Osteoblast (primary cell): ENCODE measurements around the gene NUMB. TPM values are rescaled to one million over a fixed set of nuclear protein-coding genes. Genes with fewer than 3 reads are reported as not detected.

Source experiments
- DNase-seq: peaks from one replicate; pipeline ENCODE4 v3.0.0; 2011; ENCODE audit warnings: low spot score, mixed read lengths; ENCODE audit not compliant: insufficient read length; ENCODE audit errors: missing footprints
- H2AFZ ChIP-seq: 2 replicates; pipeline ENCODE4 v1.6.0; 2011; ENCODE audit warnings: mild to moderate bottlenecking, low read length
- H3K27ac ChIP-seq: 2 replicates; pipeline ENCODE4 v1.5.1; 2011; ENCODE audit warnings: mild to moderate bottlenecking, low read depth, low read length, moderate library complexity
- H3K27me3 ChIP-seq: 2 replicates; pipeline ENCODE4 v1.6.0; 2012; ENCODE audit warnings: mild to moderate bottlenecking, control low read depth, inconsistent platforms, low read length, moderate library complexity; ENCODE audit not compliant: insufficient read depth
- H3K36me3 ChIP-seq: 2 replicates; pipeline ENCODE4 v1.5.1; 2011; ENCODE audit warnings: mild to moderate bottlenecking, low read length, control low read depth, moderate library complexity; ENCODE audit not compliant: insufficient read depth
- H3K4me1 ChIP-seq: 2 replicates; pipeline ENCODE4 v1.5.1; 2011; ENCODE audit warnings: mild to moderate bottlenecking, low read length, control low read depth, moderate library complexity; ENCODE audit not compliant: insufficient read depth
- H3K4me2 ChIP-seq: 2 replicates; pipeline ENCODE4 v1.6.0; 2011; ENCODE audit warnings: mild to moderate bottlenecking, low read length; ENCODE audit not compliant: insufficient read depth
- H3K4me3 ChIP-seq: fragments of 200-600 bp; sonication (generic); 3 replicates; pipeline ENCODE4 v1.5.1; 2012; ENCODE audit warnings: mild to moderate bottlenecking, low read length, inconsistent platforms; ENCODE audit not compliant: insufficient read depth
- H3K79me2 ChIP-seq: 2 replicates; pipeline ENCODE4 v1.6.0; 2012; ENCODE audit warnings: mild to moderate bottlenecking, low read length, control low read depth, inconsistent platforms; ENCODE audit not compliant: insufficient read depth
- H3K9me3 ChIP-seq: 2 replicates; pipeline ENCODE4 v1.5.1; 2011; ENCODE audit warnings: low read depth, low read length, control low read depth
- H4K20me1 ChIP-seq: 2 replicates; pipeline ENCODE4 v1.6.0; 2012; ENCODE audit warnings: mild to moderate bottlenecking, low read length, control low read depth; ENCODE audit not compliant: insufficient read depth
- total RNA-seq: library from RNA; depleted of rRNA; stranded (reverse); fragments of >200 nt; gene quantifications from 2 replicates; pipeline ENCODE4 v1.2.3, GENCODE V29; 2012
- TF ChIP-seq, protein P1 (sequence below): IDR thresholded peaks from 2 replicates; pipeline ENCODE4 v1.5.1; 2011; ENCODE audit warnings: mild to moderate bottlenecking, low read depth, low read length, moderate library complexity; ENCODE audit errors: extremely low read depth

Gene NUMB
- total RNA-seq, 1 donor: 52.5 TPM

- Histone ChIP-seq H3K36me3 (peaks cover 3% of the 10 kb centered on the region), H3K79me2 (peaks cover 94% of the 10 kb centered on the region), H3K4me2 (no peak overlapping the region), H2AFZ (no peak overlapping the region), H3K4me1 (no peaks in the 10 kb centered on the region), H3K4me3 (no peak overlapping the region), H4K20me1 (peaks cover 12% of the 10 kb centered on the region), H3K9me3 (no peaks in the 10 kb centered on the region), H3K27ac (no peak overlapping the region), H3K27me3 (no peaks in the 10 kb centered on the region)
- DNase-seq: no peak
- TF ChIP-seq, protein P1, sequence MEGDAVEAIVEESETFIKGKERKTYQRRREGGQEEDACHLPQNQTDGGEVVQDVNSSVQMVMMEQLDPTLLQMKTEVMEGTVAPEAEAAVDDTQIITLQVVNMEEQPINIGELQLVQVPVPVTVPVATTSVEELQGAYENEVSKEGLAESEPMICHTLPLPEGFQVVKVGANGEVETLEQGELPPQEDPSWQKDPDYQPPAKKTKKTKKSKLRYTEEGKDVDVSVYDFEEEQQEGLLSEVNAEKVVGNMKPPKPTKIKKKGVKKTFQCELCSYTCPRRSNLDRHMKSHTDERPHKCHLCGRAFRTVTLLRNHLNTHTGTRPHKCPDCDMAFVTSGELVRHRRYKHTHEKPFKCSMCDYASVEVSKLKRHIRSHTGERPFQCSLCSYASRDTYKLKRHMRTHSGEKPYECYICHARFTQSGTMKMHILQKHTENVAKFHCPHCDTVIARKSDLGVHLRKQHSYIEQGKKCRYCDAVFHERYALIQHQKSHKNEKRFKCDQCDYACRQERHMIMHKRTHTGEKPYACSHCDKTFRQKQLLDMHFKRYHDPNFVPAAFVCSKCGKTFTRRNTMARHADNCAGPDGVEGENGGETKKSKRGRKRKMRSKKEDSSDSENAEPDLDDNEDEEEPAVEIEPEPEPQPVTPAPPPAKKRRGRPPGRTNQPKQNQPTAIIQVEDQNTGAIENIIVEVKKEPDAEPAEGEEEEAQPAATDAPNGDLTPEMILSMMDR: no peak
These were observed 76.8 kb downstream of the NUMB start for GRCh38 chr14:73381380-73382013.

DNA sequence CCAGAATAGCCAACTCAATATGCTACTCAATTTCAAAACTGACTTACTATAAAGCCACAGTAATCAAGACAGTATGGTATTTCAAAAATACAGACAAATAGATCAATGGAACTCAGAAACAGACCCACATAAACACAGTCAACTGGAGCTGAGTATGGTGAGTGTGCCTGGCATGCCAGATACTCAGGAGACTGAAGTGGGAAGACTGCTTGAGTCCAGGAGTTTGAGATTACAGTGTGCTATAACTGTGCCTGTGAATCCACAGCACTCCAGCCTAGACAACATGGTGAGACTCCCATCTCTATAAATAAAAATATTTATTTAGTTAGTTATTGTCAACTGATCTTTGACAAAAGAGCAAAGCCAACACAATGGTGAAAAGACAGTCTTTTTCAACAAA is 81.8 kb downstream of the NUMB start:
- H4K20me1 ChIP-seq: peaks cover 13% of the 10 kb centered on the region
- H3K27ac ChIP-seq: no peak overlapping the region
- no peak overlapping the region for H2AFZ ChIP-seq
- TF ChIP-seq, protein P1: no peak
- H3K79me2 ChIP-seq: peaks cover 96% of the 10 kb centered on the region
- peaks cover 3% of the 10 kb centered on the region for H3K36me3 ChIP-seq
- no peak overlapping the region for H3K4me2 ChIP-seq
- no peaks in the 10 kb centered on the region for H3K4me1 ChIP-seq
- no peaks in the 10 kb centered on the region for H3K27me3 ChIP-seq
- no peaks in the 10 kb centered on the region for H3K9me3 ChIP-seq
- no peak overlapping the region for H3K4me3 ChIP-seq
- no peak for DNase-seq

- TF ChIP-seq, protein P1: no peak
- peaks cover 3% of the 10 kb centered on the region for H3K36me3 ChIP-seq
- H3K4me2 ChIP-seq: no peak overlapping the region
- no peak overlapping the region for H2AFZ ChIP-seq
- H3K27ac ChIP-seq: no peak overlapping the region
- no peak for DNase-seq
- no peak overlapping the region for H3K4me3 ChIP-seq
- H4K20me1 ChIP-seq: peaks cover 11% of the 10 kb centered on the region
- no peaks in the 10 kb centered on the region for H3K27me3 ChIP-seq
- H3K4me1 ChIP-seq: no peaks in the 10 kb centered on the region
- peaks cover 96% of the 10 kb centered on the region for H3K79me2 ChIP-seq
- no peaks in the 10 kb centered on the region for H3K9me3 ChIP-seq
These were observed 82.5 kb downstream of the NUMB start for GRCh38 chr14:73375861-73376260.

GRCh38 chr14:73374218-73374617 is 84.1 kb downstream of the NUMB start:
- Histone ChIP-seq H3K27me3 (no peaks in the 10 kb centered on the region), H3K36me3 (no peaks in the 10 kb centered on the region), H2AFZ (no peak overlapping the region), H4K20me1 (peaks cover 6% of the 10 kb centered on the region), H3K9me3 (no peaks in the 10 kb centered on the region), H3K4me1 (no peaks in the 10 kb centered on the region), H3K4me3 (no peak overlapping the region), H3K79me2 (peaks cover 95% of the 10 kb centered on the region), H3K27ac (no peak overlapping the region), H3K4me2 (no peak overlapping the region)
- TF ChIP-seq, protein P1: no peak
- DNase-seq: no peak
